GM18867 (cell line): ENCODE measurements around the gene DNAJC8.

Experiments used
- ATAC-seq: cut with Tn5 transposase; IDR thresholded peaks from one replicate; pipeline ENCODE4 v1.9.1; 2021; ENCODE audit warnings: mild to moderate bottlenecking, moderate library complexity; ENCODE audit not compliant: unreplicated experiment

DNAJC8 gene

GRCh38 chr1:28173151-28173979 lies 59.5 kb downstream of the DNAJC8 start:
- ATAC-seq = no peak

- peak; percentile 57 for ATAC-seq
These were observed 60.1 kb downstream of the DNAJC8 start for GRCh38 chr1:28172713-28173150.

GRCh38 chr1:28171246-28171645 lies 61.6 kb downstream of the DNAJC8 start:
- ATAC-seq = no peak

- ATAC-seq = no peak
These were observed 62.7 kb downstream of the DNAJC8 start for GRCh38 chr1:28170001-28170596.

- no peak for ATAC-seq
These were observed 69.2 kb downstream of the DNAJC8 start for GRCh38 chr1:28163496-28164161.

- no peak for ATAC-seq
These were observed 70.7 kb downstream of the DNAJC8 start for GRCh38 chr1:28162151-28162550.

- no peak for ATAC-seq
These were observed 71.1 kb downstream of the DNAJC8 start for GRCh38 chr1:28161751-28162150.

GRCh38 chr1:28160782-28161266 lies 72.0 kb downstream of the DNAJC8 start:
- ATAC-seq = no peak

- no peak for ATAC-seq
These were observed 73.1 kb downstream of the DNAJC8 start for GRCh38 chr1:28159680-28160079.

GRCh38 chr1:28159243-28159642 lies 73.6 kb downstream of the DNAJC8 start:
- ATAC-seq = no peak

GRCh38 chr1:28157894-28158293 lies 74.9 kb downstream of the DNAJC8 start:
- ATAC-seq = no peak

- no peak for ATAC-seq
These were observed 76.0 kb downstream of the DNAJC8 start for GRCh38 chr1:28156821-28157220.

- ATAC-seq = no peak
These were observed 77.2 kb downstream of the DNAJC8 start for GRCh38 chr1:28155628-28156027.

- ATAC-seq = no peak
These were observed 78.7 kb downstream of the DNAJC8 start for GRCh38 chr1:28154078-28154594.
